Loucy (cell line): ENCODE measurements around the gene TLR8.

Experiments
- EZH2phosphoT487 ChIP-seq: fragments of 200-600 bp; IDR thresholded peaks from 2 replicates; pipeline ENCODE4 v1.6.1; 2018; ENCODE audit warnings: antibody characterized with exemption, mild to moderate bottlenecking, moderate library complexity, borderline replicate concordance
- TF ChIP-seq, protein P1 (sequence below): fragments of 200-600 bp; sonication (generic); conservative IDR thresholded peaks from 2 replicates; pipeline ENCODE4 v1.5.1; 2014; ENCODE audit warnings: mild to moderate bottlenecking, antibody characterized with exemption, low read length

GRCh38 chrX:12885508-12885907 is 20.9 kb upstream of the TLR8 start:
- TF ChIP-seq, protein P1, sequence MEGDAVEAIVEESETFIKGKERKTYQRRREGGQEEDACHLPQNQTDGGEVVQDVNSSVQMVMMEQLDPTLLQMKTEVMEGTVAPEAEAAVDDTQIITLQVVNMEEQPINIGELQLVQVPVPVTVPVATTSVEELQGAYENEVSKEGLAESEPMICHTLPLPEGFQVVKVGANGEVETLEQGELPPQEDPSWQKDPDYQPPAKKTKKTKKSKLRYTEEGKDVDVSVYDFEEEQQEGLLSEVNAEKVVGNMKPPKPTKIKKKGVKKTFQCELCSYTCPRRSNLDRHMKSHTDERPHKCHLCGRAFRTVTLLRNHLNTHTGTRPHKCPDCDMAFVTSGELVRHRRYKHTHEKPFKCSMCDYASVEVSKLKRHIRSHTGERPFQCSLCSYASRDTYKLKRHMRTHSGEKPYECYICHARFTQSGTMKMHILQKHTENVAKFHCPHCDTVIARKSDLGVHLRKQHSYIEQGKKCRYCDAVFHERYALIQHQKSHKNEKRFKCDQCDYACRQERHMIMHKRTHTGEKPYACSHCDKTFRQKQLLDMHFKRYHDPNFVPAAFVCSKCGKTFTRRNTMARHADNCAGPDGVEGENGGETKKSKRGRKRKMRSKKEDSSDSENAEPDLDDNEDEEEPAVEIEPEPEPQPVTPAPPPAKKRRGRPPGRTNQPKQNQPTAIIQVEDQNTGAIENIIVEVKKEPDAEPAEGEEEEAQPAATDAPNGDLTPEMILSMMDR, result no peak
- no peak for TF ChIP-seq EZH2phosphoT487
